GM21381 (cell line): ENCODE data around the gene SCFD2.

Experiments
- ATAC-seq: cut with Tn5 transposase; IDR thresholded peaks from one replicate; pipeline ENCODE4 v1.9.1; 2021; ENCODE audit warnings: mild to moderate bottlenecking, moderate library complexity; ENCODE audit not compliant: unreplicated experiment

SCFD2 gene

GRCh38 chr4:53019485-53020382 lies 346.1 kb downstream of the SCFD2 start:
- ATAC-seq: no peak

- no peak for ATAC-seq
Observed at GRCh38 chr4:53018471-53018870, 347.4 kb downstream of the SCFD2 start.

GRCh38 chr4:53016099-53016820 lies 349.6 kb downstream of the SCFD2 start:
- no peak for ATAC-seq

GRCh38 chr4:53015681-53016080 lies 350.2 kb downstream of the SCFD2 start:
- ATAC-seq: no peak

- ATAC-seq: no peak
Observed at GRCh38 chr4:53014881-53015280, 351.0 kb downstream of the SCFD2 start.

- ATAC-seq: no peak
Observed at GRCh38 chr4:53013873-53014775, 351.7 kb downstream of the SCFD2 start.

GRCh38 chr4:53012738-53013137 lies 353.1 kb downstream of the SCFD2 start:
- ATAC-seq: peak; percentile 76

GRCh38 chr4:53011259-53011905 lies 354.5 kb downstream of the SCFD2 start:
- ATAC-seq: no peak

GRCh38 chr4:53010318-53010717 lies 355.5 kb downstream of the SCFD2 start:
- no peak for ATAC-seq

GRCh38 chr4:53009824-53010223 lies 356.0 kb downstream of the SCFD2 start:
- ATAC-seq: no peak

- ATAC-seq: no peak
Observed at GRCh38 chr4:53007024-53007423, 358.8 kb downstream of the SCFD2 start.

- no peak for ATAC-seq
Observed at GRCh38 chr4:53005808-53006207, 360.1 kb downstream of the SCFD2 start.

GRCh38 chr4:53005149-53005546 lies 360.7 kb downstream of the SCFD2 start:
- no peak for ATAC-seq

GRCh38 chr4:53004497-53005148 lies 361.2 kb downstream of the SCFD2 start:
- ATAC-seq: no peak

GRCh38 chr4:53003959-53004358 lies 361.9 kb downstream of the SCFD2 start:
- ATAC-seq: no peak

- ATAC-seq: no peak
Observed at GRCh38 chr4:53000560-53000959, 365.3 kb downstream of the SCFD2 start.

GRCh38 chr4:52999626-53000025 lies 366.2 kb downstream of the SCFD2 start:
- no peak for ATAC-seq

GRCh38 chr4:52998413-52998812 lies 367.4 kb downstream of the SCFD2 start:
- no peak for ATAC-seq

- ATAC-seq: no peak
Observed at GRCh38 chr4:52997132-52997416, 368.8 kb downstream of the SCFD2 start.
